Activated CD8-positive, alpha-beta memory T cell treated with anti-CD3 and anti-CD28 coated beads, Interleukin-2, amount 10 ng/mL, durations not matched to agents 7 days and 5 days (primary cell): ENCODE results near the gene GLRX3. TPM values are rescaled to one million over a fixed set of nuclear protein-coding genes. Genes with fewer than 3 reads are reported as not detected.
A peak's percentile ranks its signal among the peaks of the same experiment; 100 is the strongest.

Experiments used
- ATAC-seq: fragments of 150-1000 bp; cut with Tn5 transposase; one replicate; pipeline ENCODE4 v1.10.0; 2021; ENCODE audit warnings: moderate library complexity
- CTCF ChIA-PET: fragments of 350-600 bp; sonication (Branson Sonifier 250); formaldehyde crosslinking; loops from one replicate; lab custom pipeline; 2021; ENCODE audit warnings: antibody characterized with exemption; lab: Charles Lee
- DNase-seq: peaks from one replicate; pipeline ENCODE4 v3.0.0-alpha.2; 2020
- H3K27ac Mint-ChIP-seq: one replicate; pipeline ENCODE4 v1.8.0; 2021; ENCODE audit warnings: mild to moderate bottlenecking, mixed read lengths
- H3K27me3 Mint-ChIP-seq: one replicate; pipeline ENCODE4 v1.8.0; 2021; ENCODE audit warnings: mixed read lengths
- H3K36me3 Mint-ChIP-seq: one replicate; pipeline ENCODE4 v1.8.0; 2021; ENCODE audit warnings: mild to moderate bottlenecking, mixed read lengths
- H3K4me1 Mint-ChIP-seq: one replicate; pipeline ENCODE4 v1.8.0; 2021; ENCODE audit warnings: mixed read lengths
- H3K4me3 Mint-ChIP-seq: one replicate; pipeline ENCODE4 v1.8.0; 2021; ENCODE audit warnings: mild to moderate bottlenecking, moderate library complexity, mixed read lengths
- H3K9me3 Mint-ChIP-seq: one replicate; pipeline ENCODE4 v1.8.0; 2022; ENCODE audit warnings: low read depth, mixed read lengths
- total RNA-seq, 2 experiments: library from RNA; stranded (reverse); gene quantifications; one replicate each; pipeline ENCODE4 v1.2.3, GENCODE V29; 2021

GLRX3 gene
- total RNA-seq, 2 experiments from 2014 or later = 65.0 to 89.7 TPM

- H3K4me3 Mint-ChIP-seq = no peak overlapping the region
- peak overlapping the region; percentile 49 for H3K27ac Mint-ChIP-seq
- H3K9me3 Mint-ChIP-seq = no peaks in the 10 kb centered on the region
- no peaks in the 10 kb centered on the region for H3K27me3 Mint-ChIP-seq
- ATAC-seq = peak; percentile 55
- CTCF ChIA-PET = interaction anchor here (0.8 to 3.5 kb wide), 7 partner anchors 11 to 1148 kb away, joined by 3 to 7 read pairs (median 5); partner anchors contain the start of gene C10orf143
- peaks cover 30% of the 10 kb centered on the region for H3K36me3 Mint-ChIP-seq
- no peak for DNase-seq
- peaks cover 22% of the 10 kb centered on the region for H3K4me1 Mint-ChIP-seq
Observed at GRCh38 chr10:130179640-130180039, 43.4 kb downstream of the GLRX3 start.

GRCh38 chr10:130180416-130180815, 44.2 kb downstream of the GLRX3 start:
- ATAC-seq = no peak
- peaks cover 23% of the 10 kb centered on the region for H3K36me3 Mint-ChIP-seq

GRCh38 chr10:130181858-130182257, 45.7 kb downstream of the GLRX3 start:
- no peaks in the 10 kb centered on the region for H3K27me3 Mint-ChIP-seq
- ATAC-seq = no peak
- CTCF ChIA-PET = interaction anchor here (1.8 kb wide), 1 partner anchor 9 kb away, joined by 4 read pairs; no protein-coding TSS in a partner anchor
- no peak for DNase-seq
- no peak overlapping the region for H3K27ac Mint-ChIP-seq
- no peaks in the 10 kb centered on the region for H3K9me3 Mint-ChIP-seq
- H3K36me3 Mint-ChIP-seq = peaks cover 21% of the 10 kb centered on the region
- no peak overlapping the region for H3K4me3 Mint-ChIP-seq
- peaks cover 17% of the 10 kb centered on the region for H3K4me1 Mint-ChIP-seq

More at GRCh38 chr10:130180416-130180815, 44.2 kb downstream of the GLRX3 start:
- no peak overlapping the region for H3K4me3 Mint-ChIP-seq
- DNase-seq = no peak
- H3K27ac Mint-ChIP-seq = no peak overlapping the region
- CTCF ChIA-PET = interaction anchor here (1.0 to 1.5 kb wide), 2 partner anchors 39 to 1149 kb away, joined by 4 to 5 read pairs; no protein-coding TSS in a partner anchor
- peaks cover 18% of the 10 kb centered on the region for H3K4me1 Mint-ChIP-seq
- no peaks in the 10 kb centered on the region for H3K9me3 Mint-ChIP-seq
- no peaks in the 10 kb centered on the region for H3K27me3 Mint-ChIP-seq

GRCh38 chr10:130185591-130185990, 49.4 kb downstream of the GLRX3 start:
- Mint-ChIP-seq H3K4me3 (no peak overlapping the region), H3K36me3 (peaks cover 12% of the 10 kb centered on the region), H3K27me3 (no peaks in the 10 kb centered on the region), H3K27ac (no peak overlapping the region), H3K9me3 (no peaks in the 10 kb centered on the region), H3K4me1 (peaks cover 12% of the 10 kb centered on the region)
- no peak for DNase-seq
- no peak for ATAC-seq
- CTCF ChIA-PET = no interaction called here

GRCh38 chr10:130188195-130189175, 52.3 kb downstream of the GLRX3 start:
- no peak for ATAC-seq
- H3K27ac Mint-ChIP-seq = no peak overlapping the region
- CTCF ChIA-PET = interaction anchor here (0.5 to 1.3 kb wide), 2 partner anchors 11 to 13 kb away, joined by 3 read pairs; no protein-coding TSS in a partner anchor
- H3K9me3 Mint-ChIP-seq = no peaks in the 10 kb centered on the region
- H3K4me3 Mint-ChIP-seq = no peak overlapping the region
- peaks cover 9% of the 10 kb centered on the region for H3K27me3 Mint-ChIP-seq
- no peak for DNase-seq
- peaks cover 4% of the 10 kb centered on the region for H3K4me1 Mint-ChIP-seq
- H3K36me3 Mint-ChIP-seq = no peaks in the 10 kb centered on the region

GRCh38 chr10:130189608-130190054, 53.4 kb downstream of the GLRX3 start:
- no peak for DNase-seq
- no peak for ATAC-seq
- Mint-ChIP-seq H3K36me3 (no peaks in the 10 kb centered on the region), H3K27me3 (peaks cover 9% of the 10 kb centered on the region), H3K9me3 (no peaks in the 10 kb centered on the region), H3K4me1 (peaks cover 4% of the 10 kb centered on the region), H3K4me3 (no peak overlapping the region), H3K27ac (no peak overlapping the region)
- CTCF ChIA-PET = interaction anchor here (1.2 to 1.3 kb wide), 2 partner anchors 14 to 48 kb away, joined by 3 read pairs; no protein-coding TSS in a partner anchor

- Mint-ChIP-seq H3K27ac (no peak overlapping the region), H3K4me1 (peaks cover 4% of the 10 kb centered on the region), H3K36me3 (no peaks in the 10 kb centered on the region), H3K4me3 (no peak overlapping the region), H3K27me3 (peaks cover 9% of the 10 kb centered on the region), H3K9me3 (no peaks in the 10 kb centered on the region)
- DNase-seq (peak; percentile 88), ATAC-seq (peak; percentile 95)
- CTCF ChIA-PET = interaction anchor here (1.2 to 1.3 kb wide), 5 partner anchors 8 to 1597 kb away, joined by 3 to 4 read pairs (median 3); no protein-coding TSS in a partner anchor
Observed at GRCh38 chr10:130190055-130190736, 54.0 kb downstream of the GLRX3 start.

GRCh38 chr10:130190737-130191115, 54.5 kb downstream of the GLRX3 start:
- DNase-seq (no peak), ATAC-seq (no peak)
- Mint-ChIP-seq H3K9me3 (no peaks in the 10 kb centered on the region), H3K27ac (no peak overlapping the region), H3K36me3 (no peaks in the 10 kb centered on the region), H3K27me3 (peaks cover 9% of the 10 kb centered on the region), H3K4me3 (no peak overlapping the region), H3K4me1 (peaks cover 4% of the 10 kb centered on the region)
- CTCF ChIA-PET = interaction anchor here (0.7 to 1.3 kb wide), 5 partner anchors 9 to 1684 kb away, joined by 3 to 4 read pairs (median 3); no protein-coding TSS in a partner anchor

- Mint-ChIP-seq H3K9me3 (no peaks in the 10 kb centered on the region), H3K36me3 (no peaks in the 10 kb centered on the region), H3K27ac (no peak overlapping the region), H3K27me3 (peaks cover 9% of the 10 kb centered on the region), H3K4me3 (peak overlapping the region; percentile 15), H3K4me1 (peaks cover 4% of the 10 kb centered on the region)
- DNase-seq (no peak), ATAC-seq (no peak)
- CTCF ChIA-PET = interaction anchor here (0.6 to 1.3 kb wide), 5 partner anchors 9 to 1684 kb away, joined by 3 to 4 read pairs (median 4); no protein-coding TSS in a partner anchor
Observed at GRCh38 chr10:130191380-130191779, 55.2 kb downstream of the GLRX3 start.

- no peak for DNase-seq
- Mint-ChIP-seq H3K4me1 (peaks cover 4% of the 10 kb centered on the region), H3K4me3 (no peak overlapping the region), H3K9me3 (no peaks in the 10 kb centered on the region), H3K36me3 (no peaks in the 10 kb centered on the region), H3K27me3 (peaks cover 9% of the 10 kb centered on the region), H3K27ac (no peak overlapping the region)
- CTCF ChIA-PET = no interaction called here
- no peak for ATAC-seq
Observed at GRCh38 chr10:130192276-130192848, 56.2 kb downstream of the GLRX3 start.

- H3K4me3 Mint-ChIP-seq = no peak overlapping the region
- no peak overlapping the region for H3K27ac Mint-ChIP-seq
- DNase-seq (no peak), ATAC-seq (no peak)
- CTCF ChIA-PET = no interaction called here
- peaks cover 4% of the 10 kb centered on the region for H3K4me1 Mint-ChIP-seq
- H3K9me3 Mint-ChIP-seq = no peaks in the 10 kb centered on the region
- no peaks in the 10 kb centered on the region for H3K36me3 Mint-ChIP-seq
- peaks cover 9% of the 10 kb centered on the region for H3K27me3 Mint-ChIP-seq
Observed at GRCh38 chr10:130193033-130193432, 56.8 kb downstream of the GLRX3 start.

- CTCF ChIA-PET = no interaction called here
Observed at GRCh38 chr10:130193493-130194193, 57.5 kb downstream of the GLRX3 start.

More at GRCh38 chr10:130193493-130194193, 57.5 kb downstream of the GLRX3 start:
- Mint-ChIP-seq H3K4me1 (peaks cover 4% of the 10 kb centered on the region), H3K27ac (no peak overlapping the region), H3K9me3 (no peaks in the 10 kb centered on the region), H3K36me3 (no peaks in the 10 kb centered on the region), H3K4me3 (no peak overlapping the region), H3K27me3 (peaks cover 9% of the 10 kb centered on the region)
- DNase-seq (no peak), ATAC-seq (no peak)
